ENCODE results near the gene CDHR2. TPM values are rescaled to one million over a fixed set of nuclear protein-coding genes. Genes with fewer than 3 reads are reported as not detected.
"Not testable (repeated sequence)": the region's sequence is repeated elsewhere in the genome, so short reads cannot be mapped to it uniquely, and the experiment has no call there.

Gene CDHR2
- total RNA-seq, 1 donor from 2014 or later: 1.6 TPM

- DNase-seq (ENCODE audit: low spot score, unreplicated experiment): no peak
- Mint-ChIP-seq H3K27ac (no peak overlapping the region), H3K36me3 (ENCODE audit: insufficient read depth) (no peaks in the 10 kb centered on the region), H3K4me1 (ENCODE audit: low read depth) (peaks cover 10% of the 10 kb centered on the region), H3K27me3 (peaks cover 12% of the 10 kb centered on the region), H3K9me3 (ENCODE audit: low read depth) (no peaks in the 10 kb centered on the region), H3K4me3 (ENCODE audit: low read depth) (no peak overlapping the region)
- no peak for TF ChIP-seq CTCF (IDR thresholded peaks at IDR 0.05; ENCODE audit: unreplicated experiment)
These were observed 1.3 kb upstream of the CDHR2 start for GRCh38 chr5:176547802-176548201.

DNA sequence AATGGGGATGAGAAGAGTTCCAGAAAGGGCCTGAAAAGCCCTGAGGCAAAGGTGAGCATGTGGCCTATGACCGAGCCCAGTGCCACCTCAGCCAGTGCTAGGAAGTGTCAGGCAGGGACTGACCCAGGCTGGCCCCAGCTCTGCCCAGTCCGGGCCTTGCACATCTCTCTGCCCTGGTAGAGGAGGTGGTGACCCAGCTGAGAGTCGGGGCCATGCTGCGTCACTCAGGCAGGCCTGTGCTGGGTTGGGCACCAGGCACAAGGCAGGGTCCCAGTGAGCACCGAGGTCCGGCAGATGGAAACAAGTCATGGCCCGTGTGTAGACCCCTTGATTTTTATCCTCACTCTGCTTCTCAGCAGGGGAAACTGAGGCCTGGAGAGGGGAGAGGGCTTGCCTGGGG is 729 bp downstream of the CDHR2 start:
- Mint-ChIP-seq H3K36me3 (ENCODE audit: insufficient read depth) (no peaks in the 10 kb centered on the region), H3K27me3 (peaks cover 23% of the 10 kb centered on the region), H3K4me1 (ENCODE audit: low read depth) (peaks cover 4% of the 10 kb centered on the region), H3K9me3 (ENCODE audit: low read depth) (no peaks in the 10 kb centered on the region), H3K4me3 (ENCODE audit: low read depth) (no peak overlapping the region), H3K27ac (no peak overlapping the region)
- no peak for DNase-seq (ENCODE audit: low spot score, unreplicated experiment)
- no peak for TF ChIP-seq CTCF (IDR thresholded peaks at IDR 0.05; ENCODE audit: unreplicated experiment)

DNA sequence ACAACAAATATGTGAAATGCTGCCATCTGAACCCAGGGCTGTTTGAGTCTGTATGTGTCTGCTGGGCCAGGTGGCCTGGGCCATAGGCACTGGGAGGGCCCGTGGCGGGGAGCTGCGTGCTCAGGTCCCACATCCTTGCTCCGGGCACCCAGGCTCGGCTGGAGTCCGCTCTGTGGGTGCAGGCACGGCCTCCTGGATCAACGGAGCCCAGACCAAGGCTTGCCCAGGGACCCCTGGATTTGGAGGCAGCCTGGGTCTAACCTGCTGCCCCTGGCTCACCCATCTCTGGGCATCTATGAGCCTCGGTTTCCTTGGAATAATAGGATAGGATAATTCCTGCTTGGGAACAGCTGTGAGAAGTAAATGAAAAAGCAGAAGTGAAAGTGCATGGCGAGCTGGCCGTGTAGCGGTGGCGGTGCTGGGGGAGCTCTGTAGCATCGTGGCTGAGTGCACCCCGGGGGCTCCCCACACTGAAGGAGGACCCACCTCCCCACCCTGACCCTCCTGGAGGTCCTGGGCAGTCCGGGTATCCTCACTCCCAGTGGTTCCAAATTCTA is 1.2 kb downstream of the CDHR2 start:
- no peak for DNase-seq (ENCODE audit: low spot score, unreplicated experiment)
- no peaks in the 10 kb centered on the region for H3K36me3 Mint-ChIP-seq (ENCODE audit: insufficient read depth)
- peaks cover 4% of the 10 kb centered on the region for H3K4me1 Mint-ChIP-seq (ENCODE audit: low read depth)
- no peak overlapping the region for H3K4me3 Mint-ChIP-seq (ENCODE audit: low read depth)
- no peak for TF ChIP-seq CTCF (IDR thresholded peaks at IDR 0.05; ENCODE audit: unreplicated experiment)
- no peaks in the 10 kb centered on the region for H3K9me3 Mint-ChIP-seq (ENCODE audit: low read depth)
- no peak overlapping the region for H3K27ac Mint-ChIP-seq
- peaks cover 25% of the 10 kb centered on the region for H3K27me3 Mint-ChIP-seq

DNA sequence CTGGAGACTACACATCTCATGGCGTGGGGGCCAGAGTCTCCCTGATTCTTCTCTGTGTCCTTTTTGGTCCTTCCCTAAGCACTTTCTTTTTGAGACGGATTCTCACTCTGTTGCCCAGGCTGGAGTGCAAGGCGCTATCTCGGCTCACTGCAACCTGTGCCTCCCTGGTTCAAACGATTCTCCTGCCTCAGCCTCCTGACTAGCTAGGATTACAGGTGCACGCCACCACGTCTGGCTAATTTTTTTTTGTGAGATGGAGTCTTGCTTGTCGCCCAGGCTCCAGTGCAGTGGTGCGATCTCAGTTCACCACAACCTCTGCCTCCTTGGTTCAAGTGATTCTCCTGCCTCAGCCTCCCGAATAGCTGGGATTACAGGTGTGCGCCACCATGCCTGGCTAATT is 1.8 kb downstream of the CDHR2 start:
- not testable (repeated sequence) for H3K4me1 Mint-ChIP-seq (ENCODE audit: low read depth); H3K9me3 Mint-ChIP-seq (ENCODE audit: low read depth); H3K4me3 Mint-ChIP-seq (ENCODE audit: low read depth); DNase-seq (ENCODE audit: low spot score, unreplicated experiment); H3K36me3 Mint-ChIP-seq (ENCODE audit: insufficient read depth); H3K27ac Mint-ChIP-seq
- peaks cover 25% of the 10 kb centered on the region for H3K27me3 Mint-ChIP-seq

GRCh38 chr5:176552332-176552869 is 3.3 kb downstream of the CDHR2 start:
- H3K27ac Mint-ChIP-seq: no peak overlapping the region

More at GRCh38 chr5:176552332-176552869, 3.3 kb downstream of the CDHR2 start:
- DNase-seq (ENCODE audit: low spot score, unreplicated experiment): no peak
- Mint-ChIP-seq H3K4me1 (ENCODE audit: low read depth) (peaks cover 4% of the 10 kb centered on the region), H3K9me3 (ENCODE audit: low read depth) (no peaks in the 10 kb centered on the region), H3K36me3 (ENCODE audit: insufficient read depth) (no peaks in the 10 kb centered on the region), H3K4me3 (ENCODE audit: low read depth) (no peak overlapping the region), H3K27me3 (peaks cover 24% of the 10 kb centered on the region)
- no peak for TF ChIP-seq CTCF (IDR thresholded peaks at IDR 0.05; ENCODE audit: unreplicated experiment)
